ENCODE data around the gene MAP2K5.

- TF ChIP-seq CTCF (conservative IDR thresholded peaks at IDR 0.05), result no peak
- no peak for TF ChIP-seq ZFX (IDR thresholded peaks at IDR 0.05)
Observed at GRCh38 chr15:67792250-67792942, 249.9 kb downstream of the MAP2K5 start.
